Measurements from ENCODE around the gene BDH2.

The BDH2 gene

DNA sequence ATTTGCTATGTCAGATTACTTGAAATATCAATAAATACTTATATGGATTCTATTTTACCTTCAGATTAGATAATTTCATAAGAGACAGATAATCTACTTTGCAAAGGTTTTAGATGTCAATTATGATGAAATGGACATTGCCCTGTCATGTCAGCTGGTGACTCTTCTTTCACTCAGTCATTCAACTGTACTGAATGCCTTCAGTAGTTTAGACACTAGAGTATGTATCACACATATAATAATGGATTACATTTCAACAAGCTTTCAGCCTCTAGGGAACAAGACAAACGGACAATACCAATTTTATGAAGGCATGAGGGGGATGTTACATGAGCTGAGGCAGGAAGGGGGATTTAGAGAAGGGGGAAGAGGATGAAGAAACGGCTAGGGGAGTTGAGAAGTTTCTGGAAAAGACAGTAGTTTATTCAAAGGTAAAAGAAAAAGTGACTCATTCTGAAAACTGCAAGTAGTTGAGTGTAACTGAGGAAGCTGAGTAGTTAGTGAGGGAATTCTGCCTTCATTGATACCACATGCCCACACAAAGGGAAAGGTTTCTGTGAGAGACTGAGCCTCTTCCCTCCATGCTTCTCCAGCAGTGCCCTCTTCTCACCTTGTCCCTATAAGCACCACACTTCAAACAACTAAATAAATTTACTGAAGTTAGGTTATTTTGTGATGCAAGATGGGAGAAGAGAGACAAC, 48.7 kb downstream of the BDH2 start:
- Mint-ChIP-seq H3K27me3 (ENCODE audit: low read depth) (no peaks in the 10 kb centered on the region), H3K36me3 (ENCODE audit: low read depth) (no peaks in the 10 kb centered on the region), H3K27ac (no peak overlapping the region), H3K4me3 (no peak overlapping the region), H3K9me3 (no peaks in the 10 kb centered on the region), H3K4me1 (no peaks in the 10 kb centered on the region)
- no peak for TF ChIP-seq CTCF (IDR thresholded peaks at IDR 0.05; ENCODE audit: unreplicated experiment in 3 of 3)

GRCh38 chr4:103046416-103047290, 53.0 kb downstream of the BDH2 start:
- H3K36me3 Mint-ChIP-seq (ENCODE audit: low read depth) = no peaks in the 10 kb centered on the region
- no peaks in the 10 kb centered on the region for H3K9me3 Mint-ChIP-seq

DNA sequence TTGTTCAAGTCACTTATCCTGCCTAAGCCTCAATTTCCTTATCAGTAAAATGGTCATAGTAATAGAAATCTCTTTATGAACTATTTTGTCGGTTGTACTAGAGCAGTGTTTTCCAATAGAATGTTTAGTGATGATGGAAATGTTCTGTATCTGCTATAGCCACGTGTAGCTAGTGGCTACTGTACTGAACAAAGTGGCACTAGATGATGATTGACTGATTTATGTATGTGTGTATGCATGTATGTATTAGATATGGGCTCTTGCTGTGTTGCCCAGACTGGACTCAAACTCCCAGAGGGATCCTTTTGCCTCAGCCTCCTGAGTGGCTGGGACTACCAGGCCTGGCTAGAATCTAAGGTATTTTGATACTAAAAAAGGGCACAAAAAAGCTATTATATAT, 55.5 kb downstream of the BDH2 start:
- no peaks in the 10 kb centered on the region for H3K27me3 Mint-ChIP-seq (ENCODE audit: low read depth)
- TF ChIP-seq CTCF (IDR thresholded peaks at IDR 0.05; ENCODE audit: unreplicated experiment in 3 of 3) = no peak
- H3K27ac Mint-ChIP-seq = no peak overlapping the region
- no peaks in the 10 kb centered on the region for H3K9me3 Mint-ChIP-seq
- no peaks in the 10 kb centered on the region for H3K36me3 Mint-ChIP-seq (ENCODE audit: low read depth)
- no peaks in the 10 kb centered on the region for H3K4me1 Mint-ChIP-seq
- H3K4me3 Mint-ChIP-seq = no peak overlapping the region

More at GRCh38 chr4:103046416-103047290, 53.0 kb downstream of the BDH2 start:
- no peak overlapping the region for H3K27ac Mint-ChIP-seq
- no peak overlapping the region for H3K4me3 Mint-ChIP-seq
- H3K27me3 Mint-ChIP-seq (ENCODE audit: low read depth) = no peaks in the 10 kb centered on the region
- H3K4me1 Mint-ChIP-seq = no peaks in the 10 kb centered on the region
- peak; percentile 49 to 64 (median 61) for TF ChIP-seq CTCF (IDR thresholded peaks at IDR 0.05; ENCODE audit: unreplicated experiment in 3 of 3)

DNA sequence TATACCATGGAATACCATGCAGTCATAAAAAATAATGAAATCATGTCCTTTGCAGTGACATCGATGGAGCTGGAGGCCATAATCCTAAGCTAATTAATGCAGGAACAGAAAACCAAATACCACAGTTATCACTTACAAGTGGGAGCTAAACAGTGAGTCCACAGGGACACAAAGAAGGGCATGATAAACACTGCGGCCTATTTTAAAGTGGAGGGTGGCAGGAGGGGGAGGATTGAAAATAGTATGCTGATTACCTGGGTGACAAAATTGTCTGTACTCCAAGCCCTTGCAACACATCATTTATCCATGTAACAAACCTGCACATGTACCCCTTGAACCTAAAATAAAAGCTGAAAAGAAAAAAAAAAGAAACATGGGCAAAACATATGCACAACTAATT, 63.5 kb downstream of the BDH2 start:
- TF ChIP-seq CTCF (IDR thresholded peaks at IDR 0.05; ENCODE audit: unreplicated experiment in 3 of 3) = no peak
- peaks cover 8% of the 10 kb centered on the region for H3K9me3 Mint-ChIP-seq
- H3K4me3 Mint-ChIP-seq = no peak overlapping the region

DNA sequence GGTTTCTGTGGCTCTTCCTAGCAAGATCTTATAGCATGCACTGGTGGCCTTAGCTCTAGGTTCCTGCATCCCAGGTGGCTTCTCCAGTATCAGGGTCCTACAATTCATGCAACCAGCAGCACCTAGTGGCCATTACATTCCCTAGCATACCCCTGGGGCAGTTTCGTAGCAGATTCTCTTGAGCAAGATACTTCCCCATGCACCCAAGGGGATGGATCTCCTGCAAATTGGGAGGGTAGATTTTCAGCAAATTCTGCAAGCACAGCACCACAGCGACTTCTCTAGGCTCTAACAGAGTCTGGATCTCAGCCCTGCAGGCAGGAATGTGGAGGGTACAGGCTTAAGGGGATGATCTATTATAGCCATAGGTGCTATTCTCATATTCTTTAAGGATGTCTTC, 67.1 kb downstream of the BDH2 start:
- Mint-ChIP-seq H3K27ac (no peak overlapping the region), H3K36me3 (ENCODE audit: low read depth) (peaks cover 5% of the 10 kb centered on the region), H3K4me1 (no peaks in the 10 kb centered on the region), H3K9me3 (peaks cover 8% of the 10 kb centered on the region), H3K4me3 (no peak overlapping the region), H3K27me3 (ENCODE audit: low read depth) (no peaks in the 10 kb centered on the region)
- peak in 2 of 3 experiments; percentile 38 to 42 for TF ChIP-seq CTCF (IDR thresholded peaks at IDR 0.05; ENCODE audit: unreplicated experiment in 3 of 3)

More for the DNA sequence above, 63.5 kb downstream of the BDH2 start:
- Mint-ChIP-seq H3K27me3 (ENCODE audit: low read depth) (no peaks in the 10 kb centered on the region), H3K4me1 (no peaks in the 10 kb centered on the region), H3K36me3 (ENCODE audit: low read depth) (peaks cover 5% of the 10 kb centered on the region), H3K27ac (no peak overlapping the region)

Data from nephron (organoid).